Spleen (tissue), 11 donors: ENCODE measurements around the gene PSMG3. TPM values are rescaled to one million over a fixed set of nuclear protein-coding genes. Genes with fewer than 3 reads are reported as not detected.

Source experiments
- DNase-seq: peaks from one replicate; pipeline ENCODE4 v3.0.0-alpha.2; 2020
- H3K27ac ChIP-seq, 8 donors: fragments of 200-600 bp; sonication (generic) in 7 of 8; 1 replicate in 4 of 8; 2 replicates in 4 of 8; pipeline versions ENCODE4 v1.5.0 to v1.8.0; 2016 to 2021; ENCODE audit warnings: inconsistent platforms in 4 of 8, mild to moderate bottlenecking in 4 of 8, moderate library complexity in 1 of 8
- H3K27me3 ChIP-seq, 7 donors: fragments of 200-600 bp; sonication (generic) in 6 of 7; replicated peaks in 1 of 7; 1 replicate in 4 of 7; 2 replicates in 3 of 7; pipeline versions ENCODE4 v1.5.0 to v1.8.0; 2016 to 2021; ENCODE audit warnings: inconsistent platforms in 3 of 7, mild to moderate bottlenecking in 1 of 7
- H3K36me3 ChIP-seq, 6 donors: fragments of 200-600 bp; sonication (generic) in 5 of 6; 1 replicate in 4 of 6; 2 replicates in 2 of 6; pipeline versions ENCODE4 v1.5.0 to v1.8.0; 2016 to 2021; ENCODE audit warnings: inconsistent platforms in 2 of 6
- H3K4me1 ChIP-seq, 6 donors: fragments of 200-600 bp; sonication (generic) in 5 of 6; 1 replicate in 3 of 6; 2 replicates in 3 of 6; pipeline versions ENCODE4 v1.5.0 to v1.8.0; 2016 to 2021; ENCODE audit warnings: inconsistent platforms in 3 of 6
- H3K4me3 ChIP-seq, 8 donors: fragments of 200-600 bp; sonication (generic) in 7 of 8; 1 replicate in 4 of 8; 2 replicates in 4 of 8; pipeline versions ENCODE4 v1.5.0 to v1.8.0; 2016 to 2021; ENCODE audit warnings: inconsistent platforms in 4 of 8, mild to moderate bottlenecking in 4 of 8, moderate library complexity in 2 of 8
- H3K9me3 ChIP-seq, 8 donors: fragments of 200-600 bp; sonication (generic) in 7 of 8; 1 replicate in 4 of 8; 2 replicates in 4 of 8; pipeline versions ENCODE4 v1.5.0 to v1.8.0; 2016 to 2021; ENCODE audit warnings: inconsistent platforms in 4 of 8
- POLR2A ChIP-seq, 3 donors: fragments of 450-650 bp; IDR thresholded peaks; one replicate each; pipeline ENCODE4 v1.5.1; 2017; ENCODE audit warnings: antibody characterized with exemption in 3 of 3, mild to moderate bottlenecking in 1 of 3
- POLR2AphosphoS5 ChIP-seq, 3 donors: sonication (generic); formaldehyde crosslinking; IDR thresholded peaks; one replicate each; pipeline ENCODE4 v1.5.1; 2017; ENCODE audit warnings: antibody characterized with exemption in 3 of 3
- WGBS, 5 donors: extraction: QIAGEN DNeasy Blood & Tissue Kit in 3 of 5; methylation state at CpG; one replicate each; pipeline versions ENCODE4 v1.1.5 to v1.1.7; 2013 to 2018; 5-methylcytosine and 5-hydroxymethylcytosine counted together
- intact Hi-C: fragments of 100-400 bp; cut with DNase I; formaldehyde crosslinking; loops from one replicate; pipeline ENCODE4 v1.15.0; 2023; ENCODE audit warnings: low total_unique reads
- polyA plus RNA-seq, 3 donors: library from polyadenylated mRNA; stranded (reverse); fragments of 200-250 nt; gene quantifications; one replicate each; pipeline ENCODE4 v1.2.1, GENCODE V29; 2013
- total RNA-seq, 7 donors: library from RNA; depleted of rRNA in 3 of 7; stranded (reverse); fragments of >200 nt in 3 of 7; fragmentation: NEBNext Ultra II Directional in 4 of 7; extraction: Animal tissue kit (Norgen Biotek cat#: 25700) in 4 of 7; gene quantifications; one replicate each; pipeline versions ENCODE4 v1.1.0 to v1.2.1, GENCODE V29; 2016 to 2021
- TF ChIP-seq, protein P1 (sequence below), 11 experiments: fragments of 200-600 bp in 7 of 11; fragments of 450-650 bp in 4 of 11; sonication (generic) in 4 of 11; IDR thresholded peaks in 8 of 11; conservative IDR thresholded peaks in 3 of 11; 1 replicate in 7 of 11; 2 replicates in 4 of 11; pipeline versions ENCODE4 v1.4.0 to v1.8.0; 2016 to 2021; ENCODE audit warnings: antibody characterized with exemption in 11 of 11, inconsistent platforms in 4 of 11, mild to moderate bottlenecking in 1 of 11
- donor health status: healthy with polysubstance abuse.
- donor health status: DM: no; HTN: no; CAD: no; lungs with moderate emphysema.
- donor health status: DM: no; HTN: no; CAD: no.
- donor health status: Bipolar disorder and iron deficiency.
- donor health status: healthy.
- donor health status: DM: no; HTN: no; CAD: no.
- donor health status: DM: yes; HTN: yes; CAD: no.

PSMG3 gene
- total and polyA plus RNA-seq, 10 donors = 18.2 to 89.9 (median 30.9) TPM

DNA sequence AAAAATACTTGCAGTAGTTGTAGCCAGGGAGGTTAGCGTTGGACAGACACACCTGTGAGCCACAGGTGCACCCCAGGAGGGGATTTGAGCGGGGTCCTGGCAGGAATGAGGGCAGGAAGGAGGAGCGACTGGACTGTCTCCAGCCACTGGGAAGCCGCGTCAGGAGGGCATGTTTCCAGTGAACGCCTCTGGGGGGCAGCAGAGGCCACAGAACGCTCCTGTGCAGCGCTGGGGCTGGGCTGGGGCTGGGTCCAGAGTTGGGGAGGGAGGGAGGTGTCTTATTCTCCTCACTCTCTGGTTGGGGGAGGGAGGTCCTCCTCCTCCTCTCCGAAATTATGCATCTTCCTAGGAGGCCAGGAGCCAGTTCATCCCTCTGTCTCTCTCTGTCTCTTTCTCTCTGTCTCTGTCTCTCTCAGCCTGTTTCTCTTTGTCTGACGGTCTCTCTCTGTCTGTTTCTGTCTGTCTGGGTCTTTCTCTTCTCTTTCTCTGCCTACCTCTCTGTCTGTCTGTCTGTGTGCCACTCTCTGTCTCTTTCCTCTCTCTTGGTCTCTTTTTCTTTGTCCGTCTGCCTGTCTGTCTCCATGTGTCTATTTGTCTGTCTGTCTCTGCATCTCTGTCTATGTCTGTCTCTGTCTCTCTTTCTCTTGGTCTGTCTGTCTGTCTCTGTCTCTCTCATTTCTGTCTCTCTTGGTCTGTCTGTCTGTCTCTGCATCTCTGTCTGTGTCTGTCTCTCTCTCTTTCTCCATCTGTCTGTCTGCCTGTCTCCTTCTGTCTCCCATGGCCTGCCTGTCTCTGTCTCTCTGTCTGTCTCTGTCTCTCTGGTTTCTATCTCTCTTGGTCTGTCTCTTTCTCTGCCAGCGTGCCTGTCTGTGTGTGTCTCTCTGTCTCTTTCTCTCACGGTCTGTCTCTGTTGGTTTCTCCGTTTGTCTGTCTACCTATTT is 9.9 kb upstream of the PSMG3 start:
- intact Hi-C loops = loop anchor here (5.0 to 10.0 kb wide), 2 partner anchors 625 to 768 kb away; no protein-coding TSS in a partner anchor

DNA sequence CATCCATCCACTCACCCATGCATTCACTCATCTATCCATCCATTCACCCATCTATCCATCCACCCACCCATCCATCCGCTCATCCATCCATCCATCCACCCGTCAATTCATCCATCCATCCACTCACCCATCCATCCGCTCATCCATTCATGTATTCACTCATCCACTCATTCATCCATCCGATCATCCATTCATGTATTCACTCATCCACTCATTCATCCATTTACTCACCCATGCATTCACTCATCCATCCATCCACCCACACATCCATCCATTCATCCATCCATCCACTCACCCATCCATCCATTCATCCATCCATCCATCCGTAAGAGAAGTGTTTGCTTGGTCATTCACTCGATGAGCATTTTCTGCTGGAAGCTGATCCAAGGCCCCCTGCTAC is 8.7 kb upstream of the PSMG3 start:
- no peak for DNase-seq
- H3K36me3 ChIP-seq = no peaks in the 10 kb centered on the region
- H3K27ac ChIP-seq = no peak overlapping the region
- H3K4me3 ChIP-seq = no peak overlapping the region
- H3K27me3 ChIP-seq = no peaks in the 10 kb centered on the region
- H3K4me1 ChIP-seq = peaks cover 0 to 12% (median 10%) of the 10 kb centered on the region in 6 donors
- intact Hi-C loops = loop anchor here (5.0 to 10.0 kb wide), 2 partner anchors 626 to 769 kb away; no protein-coding TSS in a partner anchor
- TF ChIP-seq POLR2AphosphoS5 (IDR thresholded peaks at IDR 0.05) (no peak), POLR2A (IDR thresholded peaks at IDR 0.05) (no peak)
- TF ChIP-seq, protein P1, sequence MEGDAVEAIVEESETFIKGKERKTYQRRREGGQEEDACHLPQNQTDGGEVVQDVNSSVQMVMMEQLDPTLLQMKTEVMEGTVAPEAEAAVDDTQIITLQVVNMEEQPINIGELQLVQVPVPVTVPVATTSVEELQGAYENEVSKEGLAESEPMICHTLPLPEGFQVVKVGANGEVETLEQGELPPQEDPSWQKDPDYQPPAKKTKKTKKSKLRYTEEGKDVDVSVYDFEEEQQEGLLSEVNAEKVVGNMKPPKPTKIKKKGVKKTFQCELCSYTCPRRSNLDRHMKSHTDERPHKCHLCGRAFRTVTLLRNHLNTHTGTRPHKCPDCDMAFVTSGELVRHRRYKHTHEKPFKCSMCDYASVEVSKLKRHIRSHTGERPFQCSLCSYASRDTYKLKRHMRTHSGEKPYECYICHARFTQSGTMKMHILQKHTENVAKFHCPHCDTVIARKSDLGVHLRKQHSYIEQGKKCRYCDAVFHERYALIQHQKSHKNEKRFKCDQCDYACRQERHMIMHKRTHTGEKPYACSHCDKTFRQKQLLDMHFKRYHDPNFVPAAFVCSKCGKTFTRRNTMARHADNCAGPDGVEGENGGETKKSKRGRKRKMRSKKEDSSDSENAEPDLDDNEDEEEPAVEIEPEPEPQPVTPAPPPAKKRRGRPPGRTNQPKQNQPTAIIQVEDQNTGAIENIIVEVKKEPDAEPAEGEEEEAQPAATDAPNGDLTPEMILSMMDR (IDR thresholded peaks at IDR 0.05 in 8 of 11, conservative IDR thresholded peaks at IDR 0.05 in 3 of 11) = no peak
- WGBS, 5 donors = 90 to 93% (median 91%) methylated on average over 6 of the region's 6 CpGs
- H3K9me3 ChIP-seq = no peaks in the 10 kb centered on the region

More for the DNA sequence above, 9.9 kb upstream of the PSMG3 start:
- Histone ChIP-seq H3K27ac (no peak overlapping the region), H3K9me3 (no peaks in the 10 kb centered on the region), H3K4me3 (no peak overlapping the region), H3K27me3 (no peaks in the 10 kb centered on the region), H3K4me1 (peaks cover 0 to 12% (median 10%) of the 10 kb centered on the region in 6 donors), H3K36me3 (no peaks in the 10 kb centered on the region)
- peak; percentile 92 for DNase-seq
- 27 to 34% (median 29%) methylated on average over 12 to 14 of the region's 14 CpGs for WGBS, 5 donors
- TF ChIP-seq POLR2A (IDR thresholded peaks at IDR 0.05) (no peak), POLR2AphosphoS5 (IDR thresholded peaks at IDR 0.05) (peak in 2 of 3 donors; percentile 40 to 54)
- TF ChIP-seq, protein P1 (IDR thresholded peaks at IDR 0.05 in 8 of 11, conservative IDR thresholded peaks at IDR 0.05 in 3 of 11) = peak; percentile 57 to 91 (median 83)

DNA sequence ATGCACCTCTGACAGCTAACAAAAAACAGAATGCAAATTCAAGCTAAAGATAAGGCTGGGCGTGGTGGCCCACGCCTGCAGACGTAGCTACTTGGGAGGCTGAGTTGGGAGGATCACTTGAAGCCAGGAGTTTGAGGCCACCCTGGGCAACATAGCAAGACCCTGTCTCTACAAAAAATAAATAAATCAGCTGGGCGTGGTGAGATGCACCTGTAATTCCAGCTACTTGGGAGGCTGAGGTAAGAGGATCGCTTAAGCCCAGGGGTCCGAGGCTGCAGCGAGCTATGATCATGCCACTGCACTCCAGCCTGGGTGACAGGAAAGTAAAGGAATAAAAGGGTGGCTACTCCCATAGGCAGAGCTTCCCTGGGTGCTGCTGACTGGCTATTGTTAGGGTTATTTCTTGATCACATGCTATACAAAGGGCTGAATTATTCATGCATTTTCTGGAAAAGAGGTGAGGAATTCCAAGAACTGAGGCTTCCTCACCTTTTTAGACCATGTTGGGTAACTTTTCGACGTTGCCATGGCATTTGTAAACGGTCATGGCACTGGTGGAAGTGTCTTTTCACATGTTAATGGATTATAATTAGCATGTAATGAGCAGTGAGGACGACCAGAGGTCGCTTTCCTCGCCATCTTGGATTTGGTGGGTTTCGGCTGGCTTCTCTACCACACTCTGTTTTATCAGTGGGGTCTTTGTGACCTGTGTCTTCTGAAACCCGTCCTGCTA is 6.9 kb upstream of the PSMG3 start:
- DNase-seq = no peak
- peaks cover 2 to 23% (median 16%) of the 10 kb centered on the region in 6 donors for H3K4me1 ChIP-seq
- no peak overlapping the region for H3K4me3 ChIP-seq
- H3K27ac ChIP-seq = no peak overlapping the region
- 75 to 84% (median 81%) methylated on average over 15 of the region's 15 CpGs for WGBS, 5 donors
- intact Hi-C loops = loop anchor here (5.0 to 10.0 kb wide), 2 partner anchors 628 to 771 kb away; no protein-coding TSS in a partner anchor
- H3K9me3 ChIP-seq = no peaks in the 10 kb centered on the region
- no peak for TF ChIP-seq POLR2AphosphoS5 (IDR thresholded peaks at IDR 0.05)
- no peak for TF ChIP-seq POLR2A (IDR thresholded peaks at IDR 0.05)
- TF ChIP-seq, protein P1 (IDR thresholded peaks at IDR 0.05 in 8 of 11, conservative IDR thresholded peaks at IDR 0.05 in 3 of 11) = no peak
- H3K36me3 ChIP-seq = no peaks in the 10 kb centered on the region
- no peaks in the 10 kb centered on the region for H3K27me3 ChIP-seq
